ENCODE data around the gene VEPH1. TPM values are rescaled to one million over a fixed set of nuclear protein-coding genes. Genes with fewer than 3 reads are reported as not detected.
"Not testable (repeated sequence)": the region's sequence is repeated elsewhere in the genome, so short reads cannot be mapped to it uniquely, and the experiment has no call there.

VEPH1 gene
- total and polyA plus RNA-seq, 4 donors, result 5.8 to 11.5 (median 8.4) TPM

DNA sequence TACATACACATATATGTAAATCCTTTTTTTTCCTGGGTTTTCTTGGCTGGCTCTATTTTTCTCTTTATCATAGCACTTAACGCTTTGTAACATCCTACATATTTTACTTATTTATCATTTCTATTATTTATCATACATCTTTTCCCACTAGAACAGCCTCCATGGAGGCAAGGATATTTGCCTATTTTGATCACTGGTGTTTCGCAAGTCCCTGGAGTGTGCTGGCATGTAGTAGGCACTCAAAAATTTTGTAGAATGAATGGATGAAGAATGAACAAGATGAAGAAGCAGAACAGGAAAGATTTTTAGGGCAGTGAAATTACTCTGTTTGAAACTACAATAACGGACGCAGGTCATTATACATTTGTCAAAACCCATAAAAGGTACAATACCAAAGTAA is 149.6 kb downstream of the VEPH1 start:
- 100% methylated on average over 1 of the region's 4 CpGs for WGBS (ENCODE audit: insufficient coverage)
- DNase-seq (ENCODE audit: low read depth in 4 of 6, low spot score in 6 of 6), result no peak
- no peak overlapping the region for H3K4me3 ChIP-seq (ENCODE audit: low read depth, low read length)
- no peaks in the 10 kb centered on the region for H3K27me3 ChIP-seq (ENCODE audit: control insufficient read depth, insufficient read depth, low read length)
- no peaks in the 10 kb centered on the region for H3K36me3 ChIP-seq (ENCODE audit: control insufficient read depth, insufficient read depth, low read length)
- no peak overlapping the region for H3K27ac ChIP-seq (ENCODE audit: low read depth, low read length)
- H3K9me3 ChIP-seq (ENCODE audit: control insufficient read depth, insufficient read depth, low read length), result peaks cover 3% of the 10 kb centered on the region
- H3K4me1 ChIP-seq (ENCODE audit: control insufficient read depth, insufficient read depth, low read length), result no peaks in the 10 kb centered on the region

DNA sequence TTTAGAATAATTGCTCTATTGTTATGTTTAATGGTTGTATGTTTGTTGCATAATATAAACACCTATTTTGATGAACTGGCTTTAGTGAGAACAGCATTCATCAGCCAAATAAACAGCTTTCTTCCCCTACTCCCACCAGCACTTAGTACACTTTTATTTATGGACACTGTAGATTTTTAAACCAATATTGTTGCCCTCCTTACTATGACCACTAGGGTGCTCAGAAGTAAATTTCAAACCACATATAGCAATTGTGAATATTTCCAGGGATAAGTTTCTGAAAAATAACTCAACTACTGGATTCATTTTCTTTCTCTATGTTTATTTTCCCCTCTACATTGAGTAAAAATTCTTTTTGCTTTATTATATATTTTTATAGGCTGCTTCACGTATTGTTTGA is 151.2 kb downstream of the VEPH1 start:
- WGBS (ENCODE audit: insufficient coverage), result no CpG with 5 or more reads among the region's 1 CpG
- Histone ChIP-seq H3K9me3 (ENCODE audit: control insufficient read depth, insufficient read depth, low read length) (peaks cover 3% of the 10 kb centered on the region), H3K27ac (ENCODE audit: low read depth, low read length) (no peak overlapping the region), H3K27me3 (ENCODE audit: control insufficient read depth, insufficient read depth, low read length) (no peaks in the 10 kb centered on the region), H3K4me3 (ENCODE audit: low read depth, low read length) (no peak overlapping the region), H3K4me1 (ENCODE audit: control insufficient read depth, insufficient read depth, low read length) (no peaks in the 10 kb centered on the region), H3K36me3 (ENCODE audit: control insufficient read depth, insufficient read depth, low read length) (no peaks in the 10 kb centered on the region)
- DNase-seq (ENCODE audit: low read depth in 4 of 6, low spot score in 6 of 6), result no peak

DNA sequence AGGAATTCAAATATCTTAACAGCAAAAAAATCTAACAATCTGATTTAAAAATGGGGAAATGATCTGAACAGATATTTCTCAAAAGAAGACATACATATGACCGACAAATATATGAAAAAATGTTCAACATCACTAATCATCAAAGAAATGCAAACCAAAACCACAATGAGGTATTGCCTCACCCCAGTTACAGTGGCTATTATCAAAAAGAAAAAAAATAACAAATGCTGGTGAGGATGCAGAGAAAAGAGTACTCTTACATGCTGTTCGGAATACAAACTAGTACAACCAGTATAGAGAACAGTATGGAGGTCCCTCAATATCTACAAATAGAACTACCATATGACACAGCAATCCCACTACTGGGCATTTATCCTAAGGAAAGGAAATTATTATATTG is 152.6 kb downstream of the VEPH1 start:
- not testable (repeated sequence) for DNase-seq (ENCODE audit: low read depth in 4 of 6, low spot score in 6 of 6); H3K4me3 ChIP-seq (ENCODE audit: low read depth, low read length); H3K27ac ChIP-seq (ENCODE audit: low read depth, low read length); H3K4me1 ChIP-seq (ENCODE audit: control insufficient read depth, insufficient read depth, low read length); H3K36me3 ChIP-seq (ENCODE audit: control insufficient read depth, insufficient read depth, low read length); H3K27me3 ChIP-seq (ENCODE audit: control insufficient read depth, insufficient read depth, low read length); H3K9me3 ChIP-seq (ENCODE audit: control insufficient read depth, insufficient read depth, low read length)
- WGBS (ENCODE audit: insufficient coverage), result no CpG with 5 or more reads among the region's 2 CpGs

GRCh38 chr3:157348304-157349075 is 154.7 kb downstream of the VEPH1 start:
- 88% methylated on average over 2 of the region's 3 CpGs for WGBS (ENCODE audit: insufficient coverage)
- DNase-seq (ENCODE audit: low read depth in 4 of 6, low spot score in 6 of 6); H3K36me3 ChIP-seq (ENCODE audit: control insufficient read depth, insufficient read depth, low read length); H3K27ac ChIP-seq (ENCODE audit: low read depth, low read length); H3K27me3 ChIP-seq (ENCODE audit: control insufficient read depth, insufficient read depth, low read length); H3K4me1 ChIP-seq (ENCODE audit: control insufficient read depth, insufficient read depth, low read length); H3K4me3 ChIP-seq (ENCODE audit: low read depth, low read length); H3K9me3 ChIP-seq (ENCODE audit: control insufficient read depth, insufficient read depth, low read length): not testable (repeated sequence)

- Histone ChIP-seq H3K27me3 (ENCODE audit: control insufficient read depth, insufficient read depth, low read length) (no peaks in the 10 kb centered on the region), H3K36me3 (ENCODE audit: control insufficient read depth, insufficient read depth, low read length) (no peaks in the 10 kb centered on the region), H3K27ac (ENCODE audit: low read depth, low read length) (no peak overlapping the region), H3K9me3 (ENCODE audit: control insufficient read depth, insufficient read depth, low read length) (peaks cover 3% of the 10 kb centered on the region), H3K4me3 (ENCODE audit: low read depth, low read length) (no peak overlapping the region), H3K4me1 (ENCODE audit: control insufficient read depth, insufficient read depth, low read length) (no peaks in the 10 kb centered on the region)
- DNase-seq (ENCODE audit: low read depth in 4 of 6, low spot score in 6 of 6), result no peak
- WGBS (ENCODE audit: insufficient coverage), result 87% methylated on average over 7 of the region's 12 CpGs
Observed at GRCh38 chr3:157347577-157348303, 155.5 kb downstream of the VEPH1 start.

GRCh38 chr3:157336252-157337009 is 166.8 kb downstream of the VEPH1 start:
- Histone ChIP-seq H3K27ac (ENCODE audit: low read depth, low read length) (no peak overlapping the region), H3K4me3 (ENCODE audit: low read depth, low read length) (no peak overlapping the region), H3K27me3 (ENCODE audit: control insufficient read depth, insufficient read depth, low read length) (no peaks in the 10 kb centered on the region), H3K36me3 (ENCODE audit: control insufficient read depth, insufficient read depth, low read length) (no peaks in the 10 kb centered on the region), H3K4me1 (ENCODE audit: control insufficient read depth, insufficient read depth, low read length) (peaks cover 3% of the 10 kb centered on the region), H3K9me3 (ENCODE audit: control insufficient read depth, insufficient read depth, low read length) (no peaks in the 10 kb centered on the region)
- 100% methylated on average over 1 of the region's 4 CpGs for WGBS (ENCODE audit: insufficient coverage)
- DNase-seq (ENCODE audit: low read depth in 4 of 6, low spot score in 6 of 6), result no peak

DNA sequence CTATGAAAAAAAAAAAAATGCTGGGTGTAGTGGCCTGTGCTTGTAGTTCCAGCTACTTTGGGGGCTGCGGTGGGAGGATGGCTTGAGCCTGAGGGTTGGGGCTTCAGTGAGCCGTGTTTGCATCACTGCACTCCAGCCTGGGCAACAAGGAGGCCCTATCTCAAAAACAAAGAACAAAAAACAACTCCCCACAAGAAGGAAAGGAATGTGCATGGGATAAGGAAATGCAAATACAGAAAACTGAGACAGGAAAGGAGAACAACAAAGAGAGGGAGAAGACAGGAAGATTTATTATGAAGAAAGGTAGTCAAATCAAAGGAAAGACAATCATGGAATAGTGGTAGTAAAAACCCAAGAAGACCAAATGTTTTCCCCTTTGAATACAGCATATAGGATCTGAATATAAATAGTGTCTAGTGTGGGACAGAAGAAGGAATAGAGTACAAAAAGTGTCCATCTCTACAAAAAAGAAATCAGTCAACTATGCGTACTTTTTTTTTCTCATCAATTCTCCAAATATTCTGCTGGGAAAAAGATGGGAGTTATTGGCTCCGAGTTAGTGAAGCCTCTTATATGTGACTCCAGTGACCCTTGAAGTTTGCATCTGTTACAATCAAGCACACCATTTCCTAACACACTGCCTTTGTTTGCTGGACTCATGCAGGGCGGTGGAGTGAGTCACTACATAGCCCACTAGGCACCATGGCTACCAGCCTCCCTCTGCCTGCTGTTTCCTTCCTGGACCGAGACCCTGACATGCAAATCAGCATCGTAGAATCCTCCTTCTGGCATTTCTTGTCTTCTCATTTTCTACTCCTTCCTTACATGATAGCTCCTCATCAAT is 167.8 kb downstream of the VEPH1 start:
- no peaks in the 10 kb centered on the region for H3K27me3 ChIP-seq (ENCODE audit: control insufficient read depth, insufficient read depth, low read length)

DNA sequence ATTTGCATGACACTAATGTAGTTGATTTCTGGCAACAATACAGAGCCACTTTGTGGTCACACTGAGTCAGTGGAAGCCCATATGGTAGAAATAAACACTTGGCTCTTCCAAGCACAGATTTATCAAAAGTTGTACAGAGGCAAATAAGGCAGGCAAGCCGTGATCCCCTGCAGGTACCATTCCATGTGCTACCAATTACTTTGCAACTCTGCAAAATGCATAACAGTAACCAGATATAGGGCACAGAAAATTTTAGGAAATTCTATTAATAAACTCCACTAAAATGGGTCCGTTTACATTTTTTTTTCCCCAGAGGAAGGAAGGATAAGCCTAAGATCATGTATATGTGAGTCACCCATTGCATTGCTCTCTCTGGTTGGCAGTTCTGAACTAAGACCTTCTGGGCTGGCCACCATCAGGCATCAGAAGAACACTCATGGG is 169.6 kb downstream of the VEPH1 start:
- no peak for DNase-seq (ENCODE audit: low read depth in 4 of 6, low spot score in 6 of 6)
- Histone ChIP-seq H3K9me3 (ENCODE audit: control insufficient read depth, insufficient read depth, low read length) (no peaks in the 10 kb centered on the region), H3K27ac (ENCODE audit: low read depth, low read length) (no peak overlapping the region), H3K4me3 (ENCODE audit: low read depth, low read length) (no peak overlapping the region), H3K4me1 (ENCODE audit: control insufficient read depth, insufficient read depth, low read length) (peaks cover 3% of the 10 kb centered on the region), H3K27me3 (ENCODE audit: control insufficient read depth, insufficient read depth, low read length) (no peaks in the 10 kb centered on the region), H3K36me3 (ENCODE audit: control insufficient read depth, insufficient read depth, low read length) (no peaks in the 10 kb centered on the region)
- 80% methylated on average over 1 of the region's 2 CpGs for WGBS (ENCODE audit: insufficient coverage)

More for the DNA sequence above, 167.8 kb downstream of the VEPH1 start:
- Histone ChIP-seq H3K4me1 (ENCODE audit: control insufficient read depth, insufficient read depth, low read length) (peaks cover 3% of the 10 kb centered on the region), H3K9me3 (ENCODE audit: control insufficient read depth, insufficient read depth, low read length) (no peaks in the 10 kb centered on the region), H3K27ac (ENCODE audit: low read depth, low read length) (peak overlapping the region; percentile 6), H3K4me3 (ENCODE audit: low read depth, low read length) (no peak overlapping the region), H3K36me3 (ENCODE audit: control insufficient read depth, insufficient read depth, low read length) (no peaks in the 10 kb centered on the region)
- 33% methylated on average over 1 of the region's 7 CpGs for WGBS (ENCODE audit: insufficient coverage)
- DNase-seq (ENCODE audit: low read depth in 4 of 6, low spot score in 6 of 6), result peak in 5 of 6 donors; percentile 31 to 87 (median 45)

GRCh38 chr3:157330206-157330605 is 173.0 kb downstream of the VEPH1 start:
- no peak for DNase-seq (ENCODE audit: low read depth in 4 of 6, low spot score in 6 of 6)
- no CpG with 5 or more reads among the region's 1 CpG for WGBS (ENCODE audit: insufficient coverage)
- no peaks in the 10 kb centered on the region for H3K36me3 ChIP-seq (ENCODE audit: control insufficient read depth, insufficient read depth, low read length)
- no peak overlapping the region for H3K4me3 ChIP-seq (ENCODE audit: low read depth, low read length)
- no peaks in the 10 kb centered on the region for H3K9me3 ChIP-seq (ENCODE audit: control insufficient read depth, insufficient read depth, low read length)
- no peaks in the 10 kb centered on the region for H3K27me3 ChIP-seq (ENCODE audit: control insufficient read depth, insufficient read depth, low read length)
- H3K27ac ChIP-seq (ENCODE audit: low read depth, low read length), result no peak overlapping the region
- H3K4me1 ChIP-seq (ENCODE audit: control insufficient read depth, insufficient read depth, low read length), result peaks cover 2% of the 10 kb centered on the region
